ENCODE measurements around the gene C10orf67. TPM values are rescaled to one million over a fixed set of nuclear protein-coding genes. Genes with fewer than 3 reads are reported as not detected.

Gene C10orf67
- total RNA-seq, 1 donor from 2014 or later, result not detected

DNA sequence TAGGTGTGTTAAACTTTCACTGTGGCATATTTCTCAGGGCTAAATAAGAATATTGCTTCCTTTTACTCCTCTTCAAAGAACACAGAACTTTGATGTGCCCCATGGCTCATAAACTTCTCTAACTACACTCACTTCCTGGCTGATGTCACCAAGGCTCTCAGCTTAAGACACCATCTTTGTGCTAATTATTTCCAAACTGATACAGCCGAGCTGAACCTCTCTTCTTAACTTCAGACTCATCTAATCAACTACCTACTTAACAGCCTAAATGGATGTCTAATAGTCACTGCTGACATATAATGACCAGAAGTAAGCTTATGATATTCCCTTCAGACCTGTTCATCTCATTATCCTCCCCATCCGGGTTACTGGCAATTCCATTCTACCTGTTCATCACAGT is 3.6 kb downstream of the C10orf67 start:
- no peak overlapping the region for H3K27ac Mint-ChIP-seq (ENCODE audit: unreplicated experiment)
- no peaks in the 10 kb centered on the region for H3K36me3 Mint-ChIP-seq (ENCODE audit: unreplicated experiment)
- H3K4me3 Mint-ChIP-seq (ENCODE audit: unreplicated experiment), result no peak overlapping the region
- TF ChIP-seq, protein P1, sequence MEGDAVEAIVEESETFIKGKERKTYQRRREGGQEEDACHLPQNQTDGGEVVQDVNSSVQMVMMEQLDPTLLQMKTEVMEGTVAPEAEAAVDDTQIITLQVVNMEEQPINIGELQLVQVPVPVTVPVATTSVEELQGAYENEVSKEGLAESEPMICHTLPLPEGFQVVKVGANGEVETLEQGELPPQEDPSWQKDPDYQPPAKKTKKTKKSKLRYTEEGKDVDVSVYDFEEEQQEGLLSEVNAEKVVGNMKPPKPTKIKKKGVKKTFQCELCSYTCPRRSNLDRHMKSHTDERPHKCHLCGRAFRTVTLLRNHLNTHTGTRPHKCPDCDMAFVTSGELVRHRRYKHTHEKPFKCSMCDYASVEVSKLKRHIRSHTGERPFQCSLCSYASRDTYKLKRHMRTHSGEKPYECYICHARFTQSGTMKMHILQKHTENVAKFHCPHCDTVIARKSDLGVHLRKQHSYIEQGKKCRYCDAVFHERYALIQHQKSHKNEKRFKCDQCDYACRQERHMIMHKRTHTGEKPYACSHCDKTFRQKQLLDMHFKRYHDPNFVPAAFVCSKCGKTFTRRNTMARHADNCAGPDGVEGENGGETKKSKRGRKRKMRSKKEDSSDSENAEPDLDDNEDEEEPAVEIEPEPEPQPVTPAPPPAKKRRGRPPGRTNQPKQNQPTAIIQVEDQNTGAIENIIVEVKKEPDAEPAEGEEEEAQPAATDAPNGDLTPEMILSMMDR (IDR thresholded peaks at IDR 0.05), result no peak
- H3K4me1 Mint-ChIP-seq (ENCODE audit: unreplicated experiment), result peaks cover 12% of the 10 kb centered on the region
- no peaks in the 10 kb centered on the region for H3K9me3 Mint-ChIP-seq (ENCODE audit: unreplicated experiment)
- no peak for DNase-seq (ENCODE audit: extremely low spot score, unreplicated experiment)
- no peaks in the 10 kb centered on the region for H3K27me3 Mint-ChIP-seq (ENCODE audit: unreplicated experiment)

DNA sequence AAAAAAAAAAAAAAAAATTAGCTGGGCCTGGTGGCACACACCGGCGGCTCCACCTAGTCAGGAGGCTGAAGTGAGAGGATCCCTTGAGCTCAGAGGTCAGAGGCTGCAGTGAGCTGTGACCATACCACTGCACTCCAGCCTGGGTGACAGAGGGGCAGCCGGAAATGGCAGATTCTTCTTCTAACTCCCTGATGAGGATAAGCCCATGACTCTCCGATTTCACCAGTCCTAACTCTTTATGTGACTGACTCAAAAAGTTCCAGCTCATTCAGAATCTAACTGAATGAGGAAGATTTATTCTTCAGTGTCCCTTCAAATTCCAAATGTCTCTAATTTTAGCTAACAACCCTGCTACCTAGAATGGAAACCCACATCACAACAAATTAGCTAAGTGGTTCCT is 4.2 kb downstream of the C10orf67 start:
- Mint-ChIP-seq H3K27me3 (ENCODE audit: unreplicated experiment) (no peaks in the 10 kb centered on the region), H3K4me3 (ENCODE audit: unreplicated experiment) (no peak overlapping the region), H3K9me3 (ENCODE audit: unreplicated experiment) (no peaks in the 10 kb centered on the region)

DNA sequence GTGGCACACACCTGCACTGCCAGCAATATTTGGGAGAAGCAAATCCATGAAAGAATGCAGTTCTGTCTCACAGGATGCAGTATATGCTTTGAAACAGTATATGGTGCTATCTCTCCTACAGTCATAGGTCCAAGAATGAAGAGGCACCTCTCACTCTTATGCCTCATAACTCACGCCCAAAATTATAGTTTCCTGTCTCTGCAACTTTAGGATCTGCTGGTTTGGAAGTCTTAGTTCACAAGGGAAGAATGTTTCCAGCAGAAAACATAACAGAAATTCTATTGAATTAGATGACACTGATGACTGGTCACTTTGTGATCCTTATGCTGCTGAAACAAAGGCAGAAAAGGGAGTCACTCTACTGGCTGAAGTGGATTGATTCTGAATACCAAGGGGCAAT is 5.7 kb downstream of the C10orf67 start:
- TF ChIP-seq, protein P1 (IDR thresholded peaks at IDR 0.05), result no peak
- H3K36me3 Mint-ChIP-seq (ENCODE audit: unreplicated experiment), result no peaks in the 10 kb centered on the region
- DNase-seq (ENCODE audit: extremely low spot score, unreplicated experiment), result no peak
- no peak overlapping the region for H3K4me3 Mint-ChIP-seq (ENCODE audit: unreplicated experiment)
- H3K27ac Mint-ChIP-seq (ENCODE audit: unreplicated experiment), result no peak overlapping the region
- H3K9me3 Mint-ChIP-seq (ENCODE audit: unreplicated experiment), result no peaks in the 10 kb centered on the region
- H3K4me1 Mint-ChIP-seq (ENCODE audit: unreplicated experiment), result no peaks in the 10 kb centered on the region
- H3K27me3 Mint-ChIP-seq (ENCODE audit: unreplicated experiment), result no peaks in the 10 kb centered on the region

More for the DNA sequence above, 4.2 kb downstream of the C10orf67 start:
- H3K27ac Mint-ChIP-seq (ENCODE audit: unreplicated experiment), result no peak overlapping the region
- TF ChIP-seq, protein P1 (IDR thresholded peaks at IDR 0.05), result no peak
- no peak for DNase-seq (ENCODE audit: extremely low spot score, unreplicated experiment)
- no peaks in the 10 kb centered on the region for H3K36me3 Mint-ChIP-seq (ENCODE audit: unreplicated experiment)
- H3K4me1 Mint-ChIP-seq (ENCODE audit: unreplicated experiment), result peaks cover 8% of the 10 kb centered on the region

DNA sequence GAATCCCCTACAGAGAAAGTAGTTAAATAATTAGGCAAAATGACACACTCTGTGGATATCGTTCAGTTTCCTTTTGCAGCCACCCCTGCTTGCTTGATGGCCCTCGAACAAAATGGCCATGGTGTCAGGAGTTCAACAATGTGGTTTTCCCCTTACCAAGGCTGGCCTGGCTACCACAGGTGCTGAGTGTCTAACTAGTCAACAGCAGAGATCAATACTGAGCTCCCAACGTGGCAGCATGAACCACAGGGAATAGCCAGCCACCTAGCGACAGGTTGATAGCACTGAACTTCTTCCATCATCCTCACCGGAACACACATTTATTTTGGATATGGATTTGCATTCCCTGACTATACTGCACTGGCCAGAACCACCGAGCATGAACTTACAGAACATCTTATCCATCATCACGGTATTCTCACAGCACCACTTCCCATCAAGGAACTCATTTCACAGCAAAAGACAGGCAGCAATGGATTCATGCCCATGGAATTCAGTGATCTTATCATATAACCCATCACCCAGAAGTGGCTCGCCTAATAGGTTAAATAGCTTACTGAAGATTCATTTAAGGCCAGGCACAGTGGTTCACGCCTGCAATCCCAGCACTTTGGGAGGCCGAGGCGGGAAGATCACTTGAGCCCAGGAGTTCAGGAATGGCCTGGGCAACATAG is 6.3 kb downstream of the C10orf67 start:
- Mint-ChIP-seq H3K27me3 (ENCODE audit: unreplicated experiment) (no peaks in the 10 kb centered on the region), H3K4me3 (ENCODE audit: unreplicated experiment) (no peak overlapping the region), H3K4me1 (ENCODE audit: unreplicated experiment) (no peaks in the 10 kb centered on the region), H3K36me3 (ENCODE audit: unreplicated experiment) (no peaks in the 10 kb centered on the region), H3K27ac (ENCODE audit: unreplicated experiment) (no peak overlapping the region), H3K9me3 (ENCODE audit: unreplicated experiment) (no peaks in the 10 kb centered on the region)
- no peak for DNase-seq (ENCODE audit: extremely low spot score, unreplicated experiment)
- TF ChIP-seq, protein P1 (IDR thresholded peaks at IDR 0.05), result no peak

DNA sequence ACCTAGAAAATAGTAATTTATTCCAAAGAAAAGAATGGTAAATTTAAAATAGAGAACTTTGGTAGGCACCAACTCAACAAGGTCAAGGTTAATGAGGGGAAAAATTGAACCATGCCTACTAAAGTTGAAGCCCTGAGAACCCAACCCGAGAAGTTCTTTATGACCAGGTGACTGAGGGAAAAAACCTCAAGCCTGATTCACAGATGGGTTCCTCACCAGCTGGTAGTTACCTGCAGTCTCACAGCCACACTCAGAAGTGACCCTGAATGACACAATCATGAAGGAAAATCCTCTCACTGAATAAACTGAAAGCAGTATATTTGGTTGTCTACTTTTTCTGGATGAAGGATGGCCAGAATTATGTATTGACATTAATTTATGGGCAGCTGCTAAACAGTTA is 7.0 kb downstream of the C10orf67 start:
- no peaks in the 10 kb centered on the region for H3K9me3 Mint-ChIP-seq (ENCODE audit: unreplicated experiment)
- TF ChIP-seq, protein P1 (IDR thresholded peaks at IDR 0.05), result no peak
- DNase-seq (ENCODE audit: extremely low spot score, unreplicated experiment), result no peak
- H3K27ac Mint-ChIP-seq (ENCODE audit: unreplicated experiment), result no peak overlapping the region
- H3K4me3 Mint-ChIP-seq (ENCODE audit: unreplicated experiment), result no peak overlapping the region
- H3K27me3 Mint-ChIP-seq (ENCODE audit: unreplicated experiment), result no peaks in the 10 kb centered on the region
- H3K4me1 Mint-ChIP-seq (ENCODE audit: unreplicated experiment), result no peaks in the 10 kb centered on the region
- H3K36me3 Mint-ChIP-seq (ENCODE audit: unreplicated experiment), result no peaks in the 10 kb centered on the region
